Measurements from ENCODE around the gene C2orf68. TPM values are rescaled to one million over a fixed set of nuclear protein-coding genes. Genes with fewer than 3 reads are reported as not detected.
A peak's percentile ranks its signal among the peaks of the same experiment; 100 is the strongest.

Gene C2orf68
- total and polyA plus RNA-seq, 9 of the 15 experiments (the other 6 are each of a cell fraction or from before 2014, with no cell fraction given) = 22.1 to 50.0 (median 31.8) TPM

DNA sequence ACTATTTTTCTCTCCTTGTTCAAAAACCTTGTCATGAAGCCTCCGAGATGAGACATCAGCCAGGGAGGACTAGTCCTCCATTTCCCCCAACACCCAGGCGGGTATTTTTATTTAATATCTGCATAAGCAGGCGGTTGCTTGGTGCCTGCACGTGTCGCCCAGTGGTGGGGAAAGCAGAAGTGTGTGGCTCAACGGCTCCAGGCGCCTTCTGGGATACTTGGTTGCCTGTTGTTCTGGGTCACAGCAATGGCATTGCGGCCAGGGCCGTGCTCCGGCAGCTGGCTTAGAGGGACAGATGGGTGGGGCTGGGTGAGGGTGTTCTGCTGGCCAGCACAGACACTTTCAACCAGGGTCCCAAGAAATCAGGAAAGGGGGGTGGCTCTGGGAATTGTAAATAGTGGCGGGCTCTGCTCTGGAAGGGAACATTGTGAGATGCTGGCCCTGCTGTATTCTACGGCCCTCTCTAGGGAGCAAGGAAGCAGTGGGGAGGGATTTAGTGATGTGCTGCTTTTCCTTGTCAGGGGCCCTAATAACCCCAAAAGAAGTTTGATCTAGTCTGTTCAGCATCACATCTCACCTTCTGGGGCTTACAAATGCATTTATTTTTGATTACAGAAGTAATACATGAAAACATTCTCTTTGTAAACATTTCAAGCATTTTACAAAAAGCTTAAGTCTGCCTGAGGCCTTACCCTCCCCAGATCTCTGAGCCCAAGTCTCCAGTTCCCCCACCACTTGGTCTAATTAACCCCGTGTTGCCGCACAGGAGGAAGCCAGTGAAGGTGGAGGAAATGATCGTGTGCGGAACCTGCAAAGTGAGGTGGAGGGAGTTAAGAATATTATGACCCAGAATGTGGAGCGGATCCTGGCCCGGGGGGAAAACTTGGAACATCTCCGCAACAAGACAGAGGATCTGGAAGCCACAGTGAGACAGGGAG is 33.4 kb downstream of the C2orf68 start (continued):
- TF ChIP-seq, protein P1, sequence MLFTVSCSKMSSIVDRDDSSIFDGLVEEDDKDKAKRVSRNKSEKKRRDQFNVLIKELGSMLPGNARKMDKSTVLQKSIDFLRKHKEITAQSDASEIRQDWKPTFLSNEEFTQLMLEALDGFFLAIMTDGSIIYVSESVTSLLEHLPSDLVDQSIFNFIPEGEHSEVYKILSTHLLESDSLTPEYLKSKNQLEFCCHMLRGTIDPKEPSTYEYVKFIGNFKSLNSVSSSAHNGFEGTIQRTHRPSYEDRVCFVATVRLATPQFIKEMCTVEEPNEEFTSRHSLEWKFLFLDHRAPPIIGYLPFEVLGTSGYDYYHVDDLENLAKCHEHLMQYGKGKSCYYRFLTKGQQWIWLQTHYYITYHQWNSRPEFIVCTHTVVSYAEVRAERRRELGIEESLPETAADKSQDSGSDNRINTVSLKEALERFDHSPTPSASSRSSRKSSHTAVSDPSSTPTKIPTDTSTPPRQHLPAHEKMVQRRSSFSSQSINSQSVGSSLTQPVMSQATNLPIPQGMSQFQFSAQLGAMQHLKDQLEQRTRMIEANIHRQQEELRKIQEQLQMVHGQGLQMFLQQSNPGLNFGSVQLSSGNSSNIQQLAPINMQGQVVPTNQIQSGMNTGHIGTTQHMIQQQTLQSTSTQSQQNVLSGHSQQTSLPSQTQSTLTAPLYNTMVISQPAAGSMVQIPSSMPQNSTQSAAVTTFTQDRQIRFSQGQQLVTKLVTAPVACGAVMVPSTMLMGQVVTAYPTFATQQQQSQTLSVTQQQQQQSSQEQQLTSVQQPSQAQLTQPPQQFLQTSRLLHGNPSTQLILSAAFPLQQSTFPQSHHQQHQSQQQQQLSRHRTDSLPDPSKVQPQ (CRISPR knock-in tag; IDR thresholded peaks at IDR 0.05; ENCODE audit: borderline replicate concordance) = no peak
- TF ChIP-seq, protein P2, sequence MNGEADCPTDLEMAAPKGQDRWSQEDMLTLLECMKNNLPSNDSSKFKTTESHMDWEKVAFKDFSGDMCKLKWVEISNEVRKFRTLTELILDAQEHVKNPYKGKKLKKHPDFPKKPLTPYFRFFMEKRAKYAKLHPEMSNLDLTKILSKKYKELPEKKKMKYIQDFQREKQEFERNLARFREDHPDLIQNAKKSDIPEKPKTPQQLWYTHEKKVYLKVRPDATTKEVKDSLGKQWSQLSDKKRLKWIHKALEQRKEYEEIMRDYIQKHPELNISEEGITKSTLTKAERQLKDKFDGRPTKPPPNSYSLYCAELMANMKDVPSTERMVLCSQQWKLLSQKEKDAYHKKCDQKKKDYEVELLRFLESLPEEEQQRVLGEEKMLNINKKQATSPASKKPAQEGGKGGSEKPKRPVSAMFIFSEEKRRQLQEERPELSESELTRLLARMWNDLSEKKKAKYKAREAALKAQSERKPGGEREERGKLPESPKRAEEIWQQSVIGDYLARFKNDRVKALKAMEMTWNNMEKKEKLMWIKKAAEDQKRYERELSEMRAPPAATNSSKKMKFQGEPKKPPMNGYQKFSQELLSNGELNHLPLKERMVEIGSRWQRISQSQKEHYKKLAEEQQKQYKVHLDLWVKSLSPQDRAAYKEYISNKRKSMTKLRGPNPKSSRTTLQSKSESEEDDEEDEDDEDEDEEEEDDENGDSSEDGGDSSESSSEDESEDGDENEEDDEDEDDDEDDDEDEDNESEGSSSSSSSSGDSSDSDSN (IDR thresholded peaks at IDR 0.05; ENCODE audit: borderline replicate concordance in 1 of 2, low read depth in 2 of 2, low read length in 2 of 2) = 0 out of 4 replicates have a peak, but pooled peaks have one; percentile 34 to 41
- TF ChIP-seq MTF1 (CRISPR knock-in tag; IDR thresholded peaks at IDR 0.05; ENCODE audit: borderline replicate concordance) (no peak), TEAD4 (IDR thresholded peaks at IDR 0.05; ENCODE audit: low read length) (0 out of 2 replicates have a peak, but pooled peaks have one; percentile 7), TEAD4 (CRISPR knock-in tag; IDR thresholded peaks at IDR 0.05; ENCODE audit: borderline replicate concordance) (no peak), ZNF707 (CRISPR knock-in tag; conservative IDR thresholded peaks at IDR 0.05) (no peak), RBBP5 (IDR thresholded peaks at IDR 0.05; ENCODE audit: borderline replicate concordance, insufficient read depth, low read length, poor library complexity, severe bottlenecking) (no peak), SIX5 (IDR thresholded peaks at IDR 0.05; ENCODE audit: borderline replicate concordance in 1 of 2, insufficient read depth in 1 of 2, low read depth in 1 of 2, low read length in 2 of 2) (no peak), RNF2 (IDR thresholded peaks at IDR 0.05) (no peak)
- TF ChIP-seq, protein P3, sequence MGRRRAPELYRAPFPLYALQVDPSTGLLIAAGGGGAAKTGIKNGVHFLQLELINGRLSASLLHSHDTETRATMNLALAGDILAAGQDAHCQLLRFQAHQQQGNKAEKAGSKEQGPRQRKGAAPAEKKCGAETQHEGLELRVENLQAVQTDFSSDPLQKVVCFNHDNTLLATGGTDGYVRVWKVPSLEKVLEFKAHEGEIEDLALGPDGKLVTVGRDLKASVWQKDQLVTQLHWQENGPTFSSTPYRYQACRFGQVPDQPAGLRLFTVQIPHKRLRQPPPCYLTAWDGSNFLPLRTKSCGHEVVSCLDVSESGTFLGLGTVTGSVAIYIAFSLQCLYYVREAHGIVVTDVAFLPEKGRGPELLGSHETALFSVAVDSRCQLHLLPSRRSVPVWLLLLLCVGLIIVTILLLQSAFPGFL (CRISPR knock-in tag; IDR thresholded peaks at IDR 0.05) = no peak
- TF ChIP-seq, protein P4, sequence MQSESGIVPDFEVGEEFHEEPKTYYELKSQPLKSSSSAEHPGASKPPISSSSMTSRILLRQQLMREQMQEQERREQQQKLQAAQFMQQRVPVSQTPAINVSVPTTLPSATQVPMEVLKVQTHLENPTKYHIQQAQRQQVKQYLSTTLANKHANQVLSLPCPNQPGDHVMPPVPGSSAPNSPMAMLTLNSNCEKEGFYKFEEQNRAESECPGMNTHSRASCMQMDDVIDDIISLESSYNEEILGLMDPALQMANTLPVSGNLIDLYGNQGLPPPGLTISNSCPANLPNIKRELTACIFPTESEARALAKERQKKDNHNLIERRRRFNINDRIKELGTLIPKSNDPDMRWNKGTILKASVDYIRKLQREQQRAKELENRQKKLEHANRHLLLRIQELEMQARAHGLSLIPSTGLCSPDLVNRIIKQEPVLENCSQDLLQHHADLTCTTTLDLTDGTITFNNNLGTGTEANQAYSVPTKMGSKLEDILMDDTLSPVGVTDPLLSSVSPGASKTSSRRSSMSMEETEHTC (IDR thresholded peaks at IDR 0.05) = no peak
- TF ChIP-seq, protein P5, sequence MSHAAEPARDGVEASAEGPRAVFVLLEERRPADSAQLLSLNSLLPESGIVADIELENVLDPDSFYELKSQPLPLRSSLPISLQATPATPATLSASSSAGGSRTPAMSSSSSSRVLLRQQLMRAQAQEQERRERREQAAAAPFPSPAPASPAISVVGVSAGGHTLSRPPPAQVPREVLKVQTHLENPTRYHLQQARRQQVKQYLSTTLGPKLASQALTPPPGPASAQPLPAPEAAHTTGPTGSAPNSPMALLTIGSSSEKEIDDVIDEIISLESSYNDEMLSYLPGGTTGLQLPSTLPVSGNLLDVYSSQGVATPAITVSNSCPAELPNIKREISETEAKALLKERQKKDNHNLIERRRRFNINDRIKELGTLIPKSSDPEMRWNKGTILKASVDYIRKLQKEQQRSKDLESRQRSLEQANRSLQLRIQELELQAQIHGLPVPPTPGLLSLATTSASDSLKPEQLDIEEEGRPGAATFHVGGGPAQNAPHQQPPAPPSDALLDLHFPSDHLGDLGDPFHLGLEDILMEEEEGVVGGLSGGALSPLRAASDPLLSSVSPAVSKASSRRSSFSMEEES (CRISPR knock-in tag; IDR thresholded peaks at IDR 0.05) = no peak
- TF ChIP-seq, protein P6, sequence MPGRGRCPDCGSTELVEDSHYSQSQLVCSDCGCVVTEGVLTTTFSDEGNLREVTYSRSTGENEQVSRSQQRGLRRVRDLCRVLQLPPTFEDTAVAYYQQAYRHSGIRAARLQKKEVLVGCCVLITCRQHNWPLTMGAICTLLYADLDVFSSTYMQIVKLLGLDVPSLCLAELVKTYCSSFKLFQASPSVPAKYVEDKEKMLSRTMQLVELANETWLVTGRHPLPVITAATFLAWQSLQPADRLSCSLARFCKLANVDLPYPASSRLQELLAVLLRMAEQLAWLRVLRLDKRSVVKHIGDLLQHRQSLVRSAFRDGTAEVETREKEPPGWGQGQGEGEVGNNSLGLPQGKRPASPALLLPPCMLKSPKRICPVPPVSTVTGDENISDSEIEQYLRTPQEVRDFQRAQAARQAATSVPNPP (IDR thresholded peaks at IDR 0.05; ENCODE audit: borderline replicate concordance, insufficient read depth, insufficient read length) = no peak
